Upper lobe of left lung (tissue), 4 donors: ENCODE data around the gene CSPG5.

ENCODE experiments used
- CTCF ChIP-seq, 6 experiments: fragments of 450-650 bp in 4 of 6; fragments of 200-600 bp in 2 of 6; sonication (generic) in 2 of 6; IDR thresholded peaks; one replicate each; pipeline ENCODE4 v1.5.1; 2016 to 2019; ENCODE audit warnings: antibody characterized with exemption in 6 of 6
- POLR2A ChIP-seq, 4 donors: fragments of 450-650 bp; IDR thresholded peaks; one replicate each; pipeline ENCODE4 v1.5.1; 2016 to 2017; ENCODE audit warnings: antibody characterized with exemption in 4 of 4, mild to moderate bottlenecking in 2 of 4

- TF ChIP-seq CTCF (IDR thresholded peaks at IDR 0.05): no peak
- TF ChIP-seq POLR2A (IDR thresholded peaks at IDR 0.05): no peak
These were observed 27.5 kb upstream of the CSPG5 start for GRCh38 chr3:47606165-47606564.
